ENCODE data around the gene SPPL2B. TPM values are rescaled to one million over a fixed set of nuclear protein-coding genes. Genes with fewer than 3 reads are reported as not detected.

Gene SPPL2B
- total RNA-seq, 4 donors from 2014 or later, result 14.3 to 58.5 (median 31.5) TPM

DNA sequence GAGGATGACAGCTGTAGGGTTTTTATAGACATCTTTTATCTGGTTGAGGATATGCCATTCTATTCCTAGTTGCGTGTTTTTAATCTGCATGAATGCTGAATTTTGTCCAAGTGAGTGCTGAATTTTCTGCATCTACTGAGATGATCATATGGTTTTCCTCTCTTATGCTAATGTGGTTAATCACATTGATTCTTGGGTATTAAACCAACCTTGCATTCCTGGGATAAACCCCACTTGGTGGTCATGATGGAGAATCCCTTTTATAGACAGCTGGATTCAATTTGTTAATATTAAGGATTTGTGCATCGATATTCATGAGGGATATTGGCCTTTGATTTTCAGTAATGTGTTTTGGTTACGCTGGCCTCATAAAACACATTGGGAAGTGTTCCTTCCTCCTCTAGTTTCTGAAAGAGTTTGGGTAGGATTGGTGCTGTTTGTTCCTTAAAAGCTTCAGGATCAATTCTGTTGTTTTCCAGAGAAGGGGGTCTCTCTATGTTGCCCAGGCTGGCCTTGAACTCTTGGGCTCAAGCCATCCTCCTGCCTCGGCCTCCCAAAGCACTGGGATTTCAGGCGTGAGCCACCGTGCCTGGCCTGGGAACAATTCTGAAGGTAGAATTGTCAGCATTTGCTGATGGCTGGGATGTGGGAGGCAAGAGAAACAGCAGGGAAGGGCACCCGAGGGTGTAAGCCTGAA lies 13.2 kb upstream of the SPPL2B start:
- H3K4me1 ChIP-seq, result no peaks in the 10 kb centered on the region
- no peaks in the 10 kb centered on the region for H3K36me3 ChIP-seq
- H3K27ac ChIP-seq, result no peak overlapping the region
- no peak for TF ChIP-seq POLR2A (IDR thresholded peaks at IDR 0.05)
- intact Hi-C loops (cut with DNase I; ENCODE audit: low total_unique reads), result no loop called here
- H3K9me3 ChIP-seq, result peaks cover 0 to 3% of the 10 kb centered on the region in 2 donors
- no peak for DNase-seq
- H3K27me3 ChIP-seq, result peaks cover 0 to 11% of the 10 kb centered on the region in 2 donors
- no peak overlapping the region for H3K4me3 ChIP-seq

DNA sequence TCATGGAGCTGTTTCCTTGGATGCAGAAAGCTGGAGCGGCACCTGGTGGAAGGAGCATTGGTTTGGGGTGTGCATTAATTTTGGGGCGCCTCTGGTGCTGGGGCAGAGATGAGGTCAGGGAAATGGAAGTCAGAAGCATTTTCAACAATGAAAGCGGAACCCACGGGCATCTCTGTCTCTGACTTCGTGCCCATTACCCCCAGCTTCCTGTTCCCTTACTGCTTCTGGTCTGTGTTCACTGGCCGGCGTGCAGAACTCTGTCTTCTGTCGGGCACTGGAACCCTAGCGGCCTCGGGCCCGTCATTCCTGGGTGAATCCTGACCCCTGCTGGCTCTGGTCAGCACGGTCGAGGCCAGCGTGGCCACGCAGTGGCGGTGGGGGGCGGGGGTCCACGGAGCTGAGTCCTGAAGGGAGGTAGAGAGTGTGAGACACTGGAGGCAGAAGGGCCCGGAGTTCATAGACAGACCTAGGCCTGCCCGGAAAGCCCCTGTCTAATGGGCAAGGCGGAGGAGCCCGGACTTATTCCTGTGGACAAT lies 12.6 kb upstream of the SPPL2B start:
- Histone ChIP-seq H3K9me3 (peaks cover 0 to 3% of the 10 kb centered on the region in 2 donors), H3K27ac (no peak overlapping the region), H3K27me3 (peaks cover 0 to 11% of the 10 kb centered on the region in 2 donors), H3K4me1 (no peaks in the 10 kb centered on the region), H3K4me3 (no peak overlapping the region), H3K36me3 (no peaks in the 10 kb centered on the region)
- DNase-seq, result no peak
- intact Hi-C loops (cut with DNase I; ENCODE audit: low total_unique reads), result no loop called here
- TF ChIP-seq, protein P1, sequence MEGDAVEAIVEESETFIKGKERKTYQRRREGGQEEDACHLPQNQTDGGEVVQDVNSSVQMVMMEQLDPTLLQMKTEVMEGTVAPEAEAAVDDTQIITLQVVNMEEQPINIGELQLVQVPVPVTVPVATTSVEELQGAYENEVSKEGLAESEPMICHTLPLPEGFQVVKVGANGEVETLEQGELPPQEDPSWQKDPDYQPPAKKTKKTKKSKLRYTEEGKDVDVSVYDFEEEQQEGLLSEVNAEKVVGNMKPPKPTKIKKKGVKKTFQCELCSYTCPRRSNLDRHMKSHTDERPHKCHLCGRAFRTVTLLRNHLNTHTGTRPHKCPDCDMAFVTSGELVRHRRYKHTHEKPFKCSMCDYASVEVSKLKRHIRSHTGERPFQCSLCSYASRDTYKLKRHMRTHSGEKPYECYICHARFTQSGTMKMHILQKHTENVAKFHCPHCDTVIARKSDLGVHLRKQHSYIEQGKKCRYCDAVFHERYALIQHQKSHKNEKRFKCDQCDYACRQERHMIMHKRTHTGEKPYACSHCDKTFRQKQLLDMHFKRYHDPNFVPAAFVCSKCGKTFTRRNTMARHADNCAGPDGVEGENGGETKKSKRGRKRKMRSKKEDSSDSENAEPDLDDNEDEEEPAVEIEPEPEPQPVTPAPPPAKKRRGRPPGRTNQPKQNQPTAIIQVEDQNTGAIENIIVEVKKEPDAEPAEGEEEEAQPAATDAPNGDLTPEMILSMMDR (IDR thresholded peaks at IDR 0.05), result peak in 3 of 4 experiments; percentile 35 to 59 (median 55)
- TF ChIP-seq POLR2A (IDR thresholded peaks at IDR 0.05), result no peak

DNA sequence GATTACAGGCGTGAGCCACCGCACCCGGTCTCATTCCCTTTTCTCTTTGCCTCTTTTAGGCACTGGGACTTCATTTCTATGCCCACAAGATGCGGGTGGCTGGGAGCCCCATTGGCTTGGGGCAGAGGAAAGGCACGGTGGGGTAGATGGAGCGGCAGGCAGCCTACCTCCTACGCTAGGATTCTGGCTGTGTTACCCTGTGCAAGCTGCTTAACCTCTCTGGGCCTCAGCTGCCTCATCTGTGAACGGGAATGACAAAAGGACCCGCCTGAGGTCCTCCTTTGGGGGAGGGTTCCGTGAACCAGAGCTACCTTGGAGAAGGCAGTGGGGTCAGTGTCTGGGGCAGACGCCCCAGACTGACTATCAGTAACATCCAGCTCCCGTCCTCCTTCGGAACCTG lies 11.2 kb upstream of the SPPL2B start:
- H3K27ac ChIP-seq, result no peak overlapping the region
- DNase-seq, result no peak
- peaks cover 0 to 10% of the 10 kb centered on the region in 2 donors for H3K27me3 ChIP-seq
- TF ChIP-seq, protein P1 (IDR thresholded peaks at IDR 0.05), result no peak
- TF ChIP-seq POLR2A (IDR thresholded peaks at IDR 0.05), result no peak
- no peaks in the 10 kb centered on the region for H3K36me3 ChIP-seq
- peaks cover 0 to 3% of the 10 kb centered on the region in 2 donors for H3K9me3 ChIP-seq
- no peak overlapping the region for H3K4me3 ChIP-seq
- no peaks in the 10 kb centered on the region for H3K4me1 ChIP-seq
- intact Hi-C loops (cut with DNase I; ENCODE audit: low total_unique reads), result no loop called here

DNA sequence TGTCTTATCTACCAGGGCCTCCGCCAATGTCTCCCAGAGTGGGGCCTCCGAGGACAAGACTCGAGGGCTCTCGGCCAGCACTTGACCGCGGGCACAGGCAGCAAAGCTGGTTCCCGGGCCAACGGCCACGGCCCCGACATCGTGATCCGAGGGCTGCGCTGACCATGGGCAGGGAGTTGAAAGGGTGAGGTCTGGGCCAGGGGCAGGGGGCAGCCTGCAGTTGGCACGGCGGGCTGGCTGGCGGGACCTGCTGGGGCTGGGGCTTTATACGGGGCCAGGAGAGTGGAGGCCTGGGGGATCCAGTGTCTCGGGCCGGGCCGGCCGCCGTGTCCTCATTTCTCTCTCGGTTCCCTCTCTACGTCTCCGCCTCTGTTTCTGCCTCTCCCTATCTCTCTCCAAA lies 10.7 kb upstream of the SPPL2B start:
- H3K4me3 ChIP-seq, result no peak overlapping the region
- H3K9me3 ChIP-seq, result peaks cover 0 to 3% of the 10 kb centered on the region in 2 donors
- H3K27ac ChIP-seq, result no peak overlapping the region
- no peaks in the 10 kb centered on the region for H3K36me3 ChIP-seq
- intact Hi-C loops (cut with DNase I; ENCODE audit: low total_unique reads), result no loop called here
- no peak for DNase-seq
- peaks cover 0 to 5% of the 10 kb centered on the region in 2 donors for H3K27me3 ChIP-seq
- TF ChIP-seq POLR2A (IDR thresholded peaks at IDR 0.05), result no peak
- TF ChIP-seq, protein P1 (IDR thresholded peaks at IDR 0.05), result no peak
- H3K4me1 ChIP-seq, result no peaks in the 10 kb centered on the region

DNA sequence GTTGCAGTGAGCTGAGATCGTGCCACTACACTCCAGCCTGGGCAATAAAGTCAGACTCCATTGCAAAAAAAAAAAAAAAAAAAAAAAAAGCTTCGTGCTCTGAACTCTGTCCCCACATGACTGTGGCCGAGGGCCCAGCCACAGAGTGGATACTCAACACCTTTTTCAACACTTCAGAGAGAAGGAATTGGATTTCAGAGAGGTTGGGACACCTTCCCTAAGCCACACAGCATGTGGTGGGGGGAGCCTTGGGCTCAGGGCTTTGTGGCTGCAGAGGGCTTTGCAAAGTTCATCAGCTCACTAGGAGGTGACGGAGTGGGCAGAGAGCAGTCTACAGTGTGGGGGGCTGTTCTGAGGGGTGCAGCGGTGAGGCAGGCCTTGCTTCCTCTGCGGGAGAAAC lies 9.6 kb upstream of the SPPL2B start:
- no peak for DNase-seq
- Histone ChIP-seq H3K27me3 (no peaks in the 10 kb centered on the region), H3K36me3 (no peaks in the 10 kb centered on the region), H3K4me3 (no peak overlapping the region), H3K9me3 (peaks cover 0 to 3% of the 10 kb centered on the region in 2 donors), H3K4me1 (no peaks in the 10 kb centered on the region), H3K27ac (no peak overlapping the region)
- intact Hi-C loops (cut with DNase I; ENCODE audit: low total_unique reads), result no loop called here
- TF ChIP-seq POLR2A (IDR thresholded peaks at IDR 0.05), result no peak
- TF ChIP-seq, protein P1 (IDR thresholded peaks at IDR 0.05), result no peak

Data from uterus (tissue), 4 donors.